GM13977 (cell line): Measurements from ENCODE around the gene NDC80.

Experiments used
- DNase-seq: peaks from one replicate; pipeline ENCODE4 v3.0.0; 2012; ENCODE audit warnings: low spot score
- in situ Hi-C: fragments of 300-500 bp; cut with MboI; formaldehyde crosslinking; loops from one replicate; pipeline ENCODE4 v1.12.0; 2022; ENCODE audit warnings: low sequenced_read_pairs, low pct_unique_long_range_greater_than_20kb, mixed read lengths, inconsistent platforms; ENCODE audit not compliant: unreplicated experiment
- TF ChIP-seq, protein P1 (sequence below): IDR thresholded peaks from 2 replicates; pipeline ENCODE4 v1.5.1; 2012; ENCODE audit warnings: mild to moderate bottlenecking, control low read depth; ENCODE audit not compliant: insufficient read depth; ENCODE audit errors: extremely low read depth, missing control alignments

NDC80 gene

DNA sequence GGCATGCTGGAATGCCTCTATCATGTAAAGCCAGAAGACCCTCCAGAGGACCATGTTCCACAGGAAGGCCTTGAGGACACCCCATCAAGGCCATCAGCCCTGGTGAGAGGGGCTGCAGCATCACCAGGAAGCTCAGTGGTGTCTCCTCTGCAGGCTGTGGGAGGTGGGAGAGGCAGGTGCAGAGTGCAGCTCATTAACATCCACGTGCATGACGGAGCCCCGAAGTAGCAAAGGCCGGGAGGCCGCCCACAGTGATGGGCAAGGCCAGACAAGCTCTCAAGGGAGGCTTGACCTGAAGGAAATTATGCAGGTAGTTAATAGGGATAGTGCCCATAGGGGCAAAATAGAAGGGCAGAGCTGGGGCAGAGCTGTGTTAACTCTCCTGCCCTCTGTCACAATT is 53.9 kb downstream of the NDC80 start:
- no peak for DNase-seq
- TF ChIP-seq, protein P1, sequence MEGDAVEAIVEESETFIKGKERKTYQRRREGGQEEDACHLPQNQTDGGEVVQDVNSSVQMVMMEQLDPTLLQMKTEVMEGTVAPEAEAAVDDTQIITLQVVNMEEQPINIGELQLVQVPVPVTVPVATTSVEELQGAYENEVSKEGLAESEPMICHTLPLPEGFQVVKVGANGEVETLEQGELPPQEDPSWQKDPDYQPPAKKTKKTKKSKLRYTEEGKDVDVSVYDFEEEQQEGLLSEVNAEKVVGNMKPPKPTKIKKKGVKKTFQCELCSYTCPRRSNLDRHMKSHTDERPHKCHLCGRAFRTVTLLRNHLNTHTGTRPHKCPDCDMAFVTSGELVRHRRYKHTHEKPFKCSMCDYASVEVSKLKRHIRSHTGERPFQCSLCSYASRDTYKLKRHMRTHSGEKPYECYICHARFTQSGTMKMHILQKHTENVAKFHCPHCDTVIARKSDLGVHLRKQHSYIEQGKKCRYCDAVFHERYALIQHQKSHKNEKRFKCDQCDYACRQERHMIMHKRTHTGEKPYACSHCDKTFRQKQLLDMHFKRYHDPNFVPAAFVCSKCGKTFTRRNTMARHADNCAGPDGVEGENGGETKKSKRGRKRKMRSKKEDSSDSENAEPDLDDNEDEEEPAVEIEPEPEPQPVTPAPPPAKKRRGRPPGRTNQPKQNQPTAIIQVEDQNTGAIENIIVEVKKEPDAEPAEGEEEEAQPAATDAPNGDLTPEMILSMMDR: no peak
- in situ Hi-C loops: no loop called here

DNA sequence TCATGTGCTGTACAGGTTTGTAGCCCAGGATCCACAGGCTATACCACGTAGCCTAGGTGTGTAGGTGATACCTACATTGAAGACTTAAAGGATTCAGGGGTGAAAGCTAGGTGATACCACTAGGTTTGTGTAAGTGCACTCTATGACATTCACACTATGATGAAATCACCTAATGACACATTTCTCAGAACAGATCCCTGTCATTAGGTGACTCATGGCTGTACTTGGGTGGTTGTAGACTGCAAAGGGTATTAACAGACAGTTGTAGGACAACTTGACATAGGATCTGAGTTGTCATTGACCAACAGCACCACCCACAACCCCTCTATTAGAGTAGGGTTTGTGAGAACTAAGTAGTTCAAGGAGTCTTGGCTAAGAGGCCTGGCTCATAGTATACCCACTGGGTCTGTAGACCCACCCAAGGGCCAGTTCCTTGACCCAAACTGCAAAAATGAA is 56.5 kb downstream of the NDC80 start:
- in situ Hi-C loops: no loop called here
- TF ChIP-seq, protein P1: no peak
- no peak for DNase-seq

DNA sequence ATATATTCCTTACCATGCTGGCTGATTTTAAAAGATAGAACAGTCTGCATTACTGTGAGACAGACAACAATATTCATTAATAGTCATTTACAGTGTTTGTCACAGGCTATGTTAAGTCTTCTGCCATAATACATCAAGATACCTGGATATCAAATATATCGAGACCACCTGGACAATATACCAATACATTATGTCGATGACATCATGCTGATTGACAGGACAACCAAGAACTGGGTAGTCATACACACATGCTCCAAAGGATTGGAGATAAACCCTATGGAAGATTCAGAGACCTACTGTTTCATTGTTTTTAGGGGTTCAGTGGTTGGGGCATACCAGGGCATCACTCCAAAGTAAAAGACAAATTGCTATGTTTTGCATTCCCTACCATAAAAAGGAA is 57.6 kb downstream of the NDC80 start:
- DNase-seq: no peak
- in situ Hi-C loops: no loop called here
- TF ChIP-seq, protein P1: no peak

DNA sequence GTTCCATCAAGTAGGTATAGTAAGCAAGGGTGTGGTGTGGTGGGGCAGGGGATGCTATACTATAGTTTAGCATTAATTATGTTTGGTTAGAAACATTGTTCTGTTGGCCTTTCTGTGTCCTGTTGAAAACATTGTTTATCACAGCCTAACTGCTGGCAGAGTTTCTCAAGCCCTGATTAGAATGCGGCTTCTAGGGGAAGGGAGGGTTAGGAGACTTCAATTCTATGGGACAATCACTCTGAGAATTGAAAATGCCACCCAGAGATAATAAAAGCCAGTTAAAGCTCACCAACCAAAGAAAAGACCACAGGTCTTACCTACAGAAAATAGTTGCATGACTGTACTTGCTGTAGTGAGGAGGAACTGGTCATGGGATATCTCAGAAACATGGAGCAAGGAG is 64.2 kb downstream of the NDC80 start:
- TF ChIP-seq, protein P1: no peak
- in situ Hi-C loops: no loop called here
- DNase-seq: no peak

DNA sequence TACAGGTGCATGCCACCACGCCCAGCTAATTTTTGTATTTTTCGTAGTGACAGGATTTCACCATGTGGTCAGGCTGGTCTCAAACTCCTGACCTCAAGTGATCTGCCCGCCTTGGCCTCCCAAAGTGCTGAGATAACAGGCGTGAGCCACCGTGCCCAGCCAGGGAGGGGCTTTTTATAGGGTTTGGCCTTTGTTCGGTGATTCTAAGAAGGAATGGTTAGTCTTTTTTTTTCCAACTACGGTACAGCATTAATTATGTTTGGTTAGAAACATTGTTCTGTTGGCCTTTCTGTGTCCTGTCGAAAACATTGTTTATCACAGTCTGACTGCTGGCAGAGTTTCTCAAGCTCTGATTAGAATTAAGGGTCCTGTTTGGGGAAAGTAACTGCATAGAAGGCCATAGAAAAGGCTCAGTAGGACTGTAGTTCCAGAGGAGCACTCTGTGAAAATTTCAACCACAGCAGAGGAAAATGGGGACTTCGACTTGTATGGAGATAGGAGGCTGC is 64.8 kb downstream of the NDC80 start:
- DNase-seq: no peak
- in situ Hi-C loops: no loop called here

DNA sequence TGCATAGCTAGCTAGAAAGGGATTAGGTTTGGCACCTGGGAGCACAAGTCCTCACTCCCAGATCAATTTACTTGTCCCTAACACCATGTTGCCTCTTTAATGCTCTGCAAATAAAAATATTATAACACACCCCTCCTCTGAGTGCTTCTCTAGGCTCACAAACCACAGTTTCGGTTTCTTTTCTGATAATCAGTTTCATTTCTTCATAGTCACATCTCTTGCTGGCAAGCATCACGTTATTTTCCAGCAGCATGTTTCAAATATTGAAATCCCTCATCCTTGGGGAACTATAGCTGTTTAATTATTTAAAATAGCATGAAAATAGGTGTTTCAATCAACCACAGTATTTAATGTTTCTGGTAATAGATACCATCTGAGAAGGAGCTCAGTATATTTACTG is 70.3 kb downstream of the NDC80 start:
- in situ Hi-C loops: no loop called here
- peak; percentile 70 for DNase-seq
- TF ChIP-seq, protein P1: no peak

More for the DNA sequence above, 64.8 kb downstream of the NDC80 start:
- TF ChIP-seq, protein P1: no peak

DNA sequence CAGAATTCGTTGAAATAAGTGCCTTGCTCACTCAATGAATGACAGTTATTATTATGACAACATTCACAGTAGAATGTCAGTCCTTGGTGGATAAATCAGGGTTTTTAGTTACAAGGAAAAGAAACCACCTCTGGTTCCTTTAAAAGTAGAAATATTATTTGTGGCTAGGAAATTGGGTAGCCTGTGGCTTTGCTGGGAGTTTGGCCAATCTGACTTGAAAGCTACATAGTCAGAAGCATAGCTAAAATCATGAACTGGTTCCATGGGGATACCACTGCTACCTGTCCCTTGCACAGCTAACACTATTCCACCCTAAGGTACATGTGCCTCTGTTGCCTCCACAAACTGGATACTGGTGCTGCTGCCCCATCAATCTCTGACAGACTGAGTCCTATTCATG is 71.4 kb downstream of the NDC80 start:
- no peak for DNase-seq
- in situ Hi-C loops: no loop called here
- TF ChIP-seq, protein P1: no peak
